Activated T-cell treated with anti-CD3 and anti-CD28 coated beads, Interleukin-2, amount 50 U/mL, for 24 hours (primary cell): ENCODE measurements around the gene RBFOX2.
"Not testable (repeated sequence)": the region's sequence is repeated elsewhere in the genome, so short reads cannot be mapped to it uniquely, and the experiment has no call there.

Source experiments
- DNase-seq: peaks from one replicate; pipeline ENCODE4 v3.0.0-alpha.2; 2020
- H3K27ac Mint-ChIP-seq: 2 replicates; pipeline ENCODE4 v1.8.0; 2020; ENCODE audit warnings: mild to moderate bottlenecking, mixed read lengths
- H3K27me3 Mint-ChIP-seq: 2 replicates; pipeline ENCODE4 v1.8.0; 2020; ENCODE audit warnings: mixed read lengths
- H3K36me3 Mint-ChIP-seq: 2 replicates; pipeline ENCODE4 v1.8.0; 2020; ENCODE audit warnings: low read depth, mixed read lengths
- H3K4me1 Mint-ChIP-seq: 2 replicates; pipeline ENCODE4 v1.8.0; 2020; ENCODE audit warnings: low read depth, mixed read lengths
- H3K4me3 Mint-ChIP-seq: 2 replicates; pipeline ENCODE4 v1.8.0; 2020; ENCODE audit warnings: mild to moderate bottlenecking, moderate library complexity, mixed read lengths
- H3K9me3 Mint-ChIP-seq: 2 replicates; pipeline ENCODE4 v1.8.0; 2020; ENCODE audit warnings: mixed read lengths

Gene RBFOX2

DNA sequence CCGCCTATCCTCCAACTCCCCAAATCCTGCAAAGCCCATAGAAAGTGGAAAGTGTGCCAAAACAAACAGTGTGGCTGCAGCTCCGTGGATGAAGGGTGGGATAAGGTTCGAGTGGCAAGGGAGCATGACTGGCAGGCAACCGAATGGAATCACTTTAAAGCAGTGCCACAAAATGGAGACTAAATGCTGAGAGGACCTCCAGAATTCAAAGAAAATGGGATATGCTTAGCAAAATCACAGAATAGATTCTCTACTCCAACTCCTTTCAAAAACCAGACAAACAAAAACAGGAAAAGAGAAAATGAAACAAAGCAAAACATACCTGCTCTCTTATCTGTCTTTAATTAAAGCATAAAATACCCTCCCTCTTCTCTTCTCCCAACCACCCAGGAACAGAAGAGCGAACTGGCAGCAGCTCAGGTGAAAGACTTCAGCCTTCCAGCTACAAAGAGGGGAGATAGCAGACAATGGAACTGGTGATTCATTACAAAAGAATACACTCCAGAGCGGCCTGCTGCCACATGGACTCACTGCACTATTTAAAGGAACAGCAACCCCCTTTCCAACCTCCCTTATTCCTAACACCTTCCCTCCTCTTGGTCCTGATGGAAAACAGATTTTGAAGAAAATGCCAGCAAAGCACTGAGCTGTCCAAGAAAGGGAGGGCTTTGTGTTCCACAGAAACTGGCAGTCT, 192.5 kb downstream of the RBFOX2 start:
- peak overlapping the region; percentile 68 for H3K27ac Mint-ChIP-seq
- no peaks in the 10 kb centered on the region for H3K9me3 Mint-ChIP-seq
- peaks cover 22% of the 10 kb centered on the region for H3K4me1 Mint-ChIP-seq
- no peak overlapping the region for H3K4me3 Mint-ChIP-seq
- no peak for DNase-seq
- peaks cover 16% of the 10 kb centered on the region for H3K27me3 Mint-ChIP-seq
- H3K36me3 Mint-ChIP-seq = no peaks in the 10 kb centered on the region

GRCh38 chr22:35835267-35835997, 193.2 kb downstream of the RBFOX2 start:
- H3K9me3 Mint-ChIP-seq = no peaks in the 10 kb centered on the region
- peaks cover 22% of the 10 kb centered on the region for H3K4me1 Mint-ChIP-seq
- H3K36me3 Mint-ChIP-seq = no peaks in the 10 kb centered on the region
- H3K27ac Mint-ChIP-seq = peak overlapping the region; percentile 68
- no peak for DNase-seq
- H3K27me3 Mint-ChIP-seq = peaks cover 16% of the 10 kb centered on the region
- H3K4me3 Mint-ChIP-seq = no peak overlapping the region

DNA sequence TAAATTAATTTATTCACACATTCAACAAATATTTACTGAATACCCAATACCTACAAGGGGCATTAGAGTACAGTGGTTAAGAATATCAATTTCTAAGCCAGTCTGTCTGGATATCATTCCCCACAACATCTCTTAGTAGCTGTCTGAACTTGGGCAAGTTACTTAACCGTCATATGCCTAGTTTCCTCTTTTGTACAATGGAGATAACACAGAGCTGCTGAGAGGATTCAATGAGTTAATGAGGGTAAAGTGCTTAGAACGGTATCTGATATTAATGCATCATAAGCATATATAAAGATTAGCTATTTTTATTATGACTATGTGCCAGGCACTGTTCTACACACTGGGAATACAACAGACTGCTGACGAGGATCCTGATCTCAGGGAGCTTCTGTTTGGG, 194.6 kb downstream of the RBFOX2 start:
- no peaks in the 10 kb centered on the region for H3K9me3 Mint-ChIP-seq
- peaks cover 19% of the 10 kb centered on the region for H3K4me1 Mint-ChIP-seq
- H3K4me3 Mint-ChIP-seq = no peak overlapping the region
- no peak for DNase-seq
- H3K27ac Mint-ChIP-seq = no peak overlapping the region
- no peaks in the 10 kb centered on the region for H3K36me3 Mint-ChIP-seq
- H3K27me3 Mint-ChIP-seq = peaks cover 11% of the 10 kb centered on the region

DNA sequence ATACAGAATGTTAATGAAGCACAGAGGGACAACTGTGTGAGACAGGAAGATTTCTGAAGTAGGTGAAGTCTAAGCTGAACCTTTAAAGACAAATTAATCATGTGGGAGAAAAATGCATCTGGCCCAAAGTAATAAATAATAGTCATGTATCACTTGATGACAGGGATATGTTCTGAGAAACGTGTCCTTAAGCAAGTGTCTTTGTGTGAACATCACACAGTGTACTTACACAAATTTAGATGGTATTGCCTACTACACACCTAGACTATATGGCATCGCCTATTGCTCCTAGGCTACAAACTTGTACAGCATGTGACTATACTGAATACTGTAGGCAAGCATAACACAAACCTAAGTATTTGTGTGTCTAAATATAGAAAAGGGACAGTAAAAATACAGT, 198.3 kb downstream of the RBFOX2 start:
- Mint-ChIP-seq H3K27me3 (peaks cover 3% of the 10 kb centered on the region), H3K4me1 (peaks cover 6% of the 10 kb centered on the region)
- no peak for DNase-seq

DNA sequence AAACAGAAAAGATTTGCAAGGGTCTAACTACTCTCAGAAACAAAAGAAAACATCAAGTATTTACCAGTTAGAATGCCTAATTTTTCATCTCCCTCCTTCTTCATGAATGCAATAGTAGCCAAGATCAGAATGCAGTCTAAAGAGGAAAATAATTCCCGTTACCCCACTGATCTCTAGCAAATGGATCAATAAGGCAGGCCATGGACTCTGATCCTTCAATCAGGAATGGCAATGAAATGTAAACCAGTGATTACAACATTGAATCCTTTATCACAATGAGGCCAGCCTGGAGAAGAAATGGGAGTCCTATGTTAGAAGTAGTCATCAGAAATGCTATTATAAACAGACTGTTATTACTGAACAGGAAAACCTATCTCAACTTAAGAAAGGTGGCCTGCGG, 204.4 kb downstream of the RBFOX2 start:
- Mint-ChIP-seq H3K4me1 (peaks cover 2% of the 10 kb centered on the region), H3K27me3 (peaks cover 3% of the 10 kb centered on the region), H3K27ac (no peak overlapping the region), H3K36me3 (no peaks in the 10 kb centered on the region), H3K4me3 (no peak overlapping the region), H3K9me3 (no peaks in the 10 kb centered on the region)
- DNase-seq = no peak

More for the DNA sequence above, 198.3 kb downstream of the RBFOX2 start:
- Mint-ChIP-seq H3K27ac (no peak overlapping the region), H3K9me3 (no peaks in the 10 kb centered on the region), H3K36me3 (no peaks in the 10 kb centered on the region), H3K4me3 (no peak overlapping the region)

DNA sequence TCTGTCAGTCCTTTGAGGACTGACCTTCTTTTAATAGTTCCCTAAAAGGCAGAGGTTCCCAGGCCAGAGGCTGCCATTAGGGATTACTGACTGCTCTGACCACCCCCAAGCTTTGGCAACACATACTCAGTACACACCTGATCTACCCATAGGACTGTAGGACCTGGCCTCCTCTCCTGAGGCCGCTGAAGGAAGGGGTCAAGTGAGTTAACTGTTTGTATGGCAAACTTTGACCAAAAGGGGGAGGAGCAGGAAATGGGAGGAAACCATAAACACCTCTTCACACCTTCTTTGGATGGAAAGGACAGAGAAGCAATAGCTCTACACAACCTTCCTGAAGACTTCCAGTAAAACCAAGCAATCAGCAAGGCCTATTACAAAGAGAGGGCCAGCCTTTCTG, 207.0 kb downstream of the RBFOX2 start:
- H3K4me1 Mint-ChIP-seq = peaks cover 2% of the 10 kb centered on the region
- no peak overlapping the region for H3K4me3 Mint-ChIP-seq
- H3K36me3 Mint-ChIP-seq = no peaks in the 10 kb centered on the region
- H3K27ac Mint-ChIP-seq = no peak overlapping the region
- DNase-seq = no peak
- H3K9me3 Mint-ChIP-seq = no peaks in the 10 kb centered on the region
- H3K27me3 Mint-ChIP-seq = no peaks in the 10 kb centered on the region

GRCh38 chr22:35819421-35819820, 209.2 kb downstream of the RBFOX2 start:
- no peak overlapping the region for H3K27ac Mint-ChIP-seq
- H3K4me1 Mint-ChIP-seq = peaks cover 2% of the 10 kb centered on the region
- H3K27me3 Mint-ChIP-seq = no peaks in the 10 kb centered on the region
- no peaks in the 10 kb centered on the region for H3K9me3 Mint-ChIP-seq
- no peak overlapping the region for H3K4me3 Mint-ChIP-seq
- no peak for DNase-seq
- H3K36me3 Mint-ChIP-seq = no peaks in the 10 kb centered on the region

- Mint-ChIP-seq H3K27ac (no peak overlapping the region), H3K4me3 (no peak overlapping the region), H3K4me1 (peaks cover 2% of the 10 kb centered on the region), H3K27me3 (no peaks in the 10 kb centered on the region), H3K36me3 (no peaks in the 10 kb centered on the region), H3K9me3 (no peaks in the 10 kb centered on the region)
- no peak for DNase-seq
These were observed 209.7 kb downstream of the RBFOX2 start for GRCh38 chr22:35818897-35819296.

- no peak overlapping the region for H3K4me3 Mint-ChIP-seq
- H3K9me3 Mint-ChIP-seq = peaks cover 6% of the 10 kb centered on the region
- H3K4me1 Mint-ChIP-seq = no peaks in the 10 kb centered on the region
- no peaks in the 10 kb centered on the region for H3K27me3 Mint-ChIP-seq
- H3K36me3 Mint-ChIP-seq = peaks cover 3% of the 10 kb centered on the region
- no peak for DNase-seq
- H3K27ac Mint-ChIP-seq = no peak overlapping the region
These were observed 216.0 kb downstream of the RBFOX2 start for GRCh38 chr22:35812600-35812999.

GRCh38 chr22:35811670-35812069, 217.0 kb downstream of the RBFOX2 start:
- Mint-ChIP-seq H3K4me1 (no peaks in the 10 kb centered on the region), H3K27me3 (no peaks in the 10 kb centered on the region), H3K36me3 (peaks cover 3% of the 10 kb centered on the region), H3K9me3 (peaks cover 6% of the 10 kb centered on the region), H3K27ac (no peak overlapping the region), H3K4me3 (no peak overlapping the region)
- no peak for DNase-seq

GRCh38 chr22:35809816-35810215, 218.8 kb downstream of the RBFOX2 start:
- Mint-ChIP-seq H3K27me3 (no peaks in the 10 kb centered on the region), H3K36me3 (peaks cover 3% of the 10 kb centered on the region), H3K27ac (no peak overlapping the region), H3K4me1 (no peaks in the 10 kb centered on the region), H3K9me3 (peaks cover 6% of the 10 kb centered on the region), H3K4me3 (no peak overlapping the region)
- no peak for DNase-seq

GRCh38 chr22:35808377-35808776, 220.2 kb downstream of the RBFOX2 start:
- Mint-ChIP-seq H3K9me3 (peaks cover 11% of the 10 kb centered on the region), H3K27me3 (no peaks in the 10 kb centered on the region), H3K4me3 (no peak overlapping the region), H3K27ac (no peak overlapping the region), H3K4me1 (no peaks in the 10 kb centered on the region), H3K36me3 (peaks cover 6% of the 10 kb centered on the region)
- DNase-seq = no peak

DNA sequence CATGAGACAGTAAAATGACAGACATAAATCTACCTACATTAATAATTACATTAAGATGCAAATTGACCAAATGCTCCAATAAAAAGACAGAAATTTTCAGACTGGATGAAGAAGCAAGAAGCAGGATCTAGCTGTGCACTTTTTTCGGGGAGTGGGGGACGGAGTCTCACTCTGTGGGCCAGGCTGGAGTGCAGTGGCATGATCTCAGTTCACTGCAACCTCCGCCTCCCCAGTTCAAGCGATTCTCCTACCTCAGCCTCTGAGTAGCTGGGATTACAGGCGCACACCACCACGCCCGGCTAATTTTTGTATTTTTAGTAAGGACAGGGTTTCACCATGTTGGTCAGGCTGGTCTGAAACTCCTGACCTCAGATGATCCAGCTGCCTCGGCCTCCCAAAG, 222.0 kb downstream of the RBFOX2 start:
- H3K9me3 Mint-ChIP-seq, H3K27ac Mint-ChIP-seq, DNase-seq, H3K4me3 Mint-ChIP-seq, H3K36me3 Mint-ChIP-seq, H3K4me1 Mint-ChIP-seq, H3K27me3 Mint-ChIP-seq: not testable (repeated sequence)

DNA sequence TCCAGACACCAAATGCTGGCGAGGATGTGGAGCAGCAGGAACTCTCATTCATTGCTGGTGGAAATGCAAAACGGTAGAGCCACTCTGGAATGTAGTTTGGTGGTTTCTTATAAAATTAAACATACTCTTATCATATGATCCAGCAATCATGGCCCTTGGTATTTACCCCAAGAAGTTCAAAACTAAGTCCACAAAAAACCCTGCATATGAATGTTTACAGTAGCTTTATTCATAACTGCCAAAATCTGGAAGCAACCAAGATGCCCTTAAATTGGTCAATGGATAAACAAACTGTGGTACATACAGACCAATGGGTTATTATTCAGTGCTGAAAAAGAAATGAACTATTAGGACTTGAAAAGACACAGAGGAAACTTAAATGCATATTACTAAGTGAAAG, 223.2 kb downstream of the RBFOX2 start:
- Mint-ChIP-seq H3K27ac (no peak overlapping the region), H3K4me1 (no peaks in the 10 kb centered on the region), H3K27me3 (no peaks in the 10 kb centered on the region), H3K9me3 (peaks cover 5% of the 10 kb centered on the region), H3K36me3 (peaks cover 4% of the 10 kb centered on the region), H3K4me3 (no peak overlapping the region)
- no peak for DNase-seq

- no peaks in the 10 kb centered on the region for H3K4me1 Mint-ChIP-seq
- H3K9me3 Mint-ChIP-seq = peaks cover 5% of the 10 kb centered on the region
- no peak for DNase-seq
- H3K4me3 Mint-ChIP-seq = no peak overlapping the region
- H3K36me3 Mint-ChIP-seq = peaks cover 4% of the 10 kb centered on the region
- no peak overlapping the region for H3K27ac Mint-ChIP-seq
- H3K27me3 Mint-ChIP-seq = no peaks in the 10 kb centered on the region
These were observed 224.2 kb downstream of the RBFOX2 start for GRCh38 chr22:35804421-35804820.
